IPS-11a (cell line): ENCODE measurements around the gene STARD5.
"Not testable (repeated sequence)": the region's sequence is repeated elsewhere in the genome, so short reads cannot be mapped to it uniquely, and the experiment has no call there.

ENCODE experiments used
- H3K4me3 ChIP-seq: one replicate; pipeline ENCODE4 v1.5.1; 2013; ENCODE audit warnings: low read depth, low read length, control low read depth

Gene STARD5

DNA sequence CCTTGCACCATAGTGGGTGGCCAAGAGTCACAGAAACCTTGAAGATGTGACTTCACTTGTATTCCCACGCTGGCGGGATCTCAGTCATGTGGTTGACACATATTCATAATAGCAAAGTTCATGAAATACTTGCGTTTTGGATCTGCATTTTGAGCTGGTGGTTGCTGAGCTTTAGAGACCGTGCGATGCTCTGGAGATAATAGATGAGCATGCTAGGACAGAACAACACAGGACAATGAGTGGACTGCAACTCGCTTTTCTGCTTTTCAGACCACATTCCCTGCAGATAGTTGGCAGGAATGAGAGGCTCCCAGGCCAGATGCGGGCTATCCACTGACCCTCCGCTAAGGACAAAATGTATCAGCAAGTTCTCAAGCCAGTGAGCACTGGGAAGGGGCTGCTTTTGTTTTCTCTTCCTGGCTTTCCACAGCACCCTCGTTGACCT is 13.8 kb upstream of the STARD5 start:
- H3K4me3 ChIP-seq, result no peak overlapping the region

DNA sequence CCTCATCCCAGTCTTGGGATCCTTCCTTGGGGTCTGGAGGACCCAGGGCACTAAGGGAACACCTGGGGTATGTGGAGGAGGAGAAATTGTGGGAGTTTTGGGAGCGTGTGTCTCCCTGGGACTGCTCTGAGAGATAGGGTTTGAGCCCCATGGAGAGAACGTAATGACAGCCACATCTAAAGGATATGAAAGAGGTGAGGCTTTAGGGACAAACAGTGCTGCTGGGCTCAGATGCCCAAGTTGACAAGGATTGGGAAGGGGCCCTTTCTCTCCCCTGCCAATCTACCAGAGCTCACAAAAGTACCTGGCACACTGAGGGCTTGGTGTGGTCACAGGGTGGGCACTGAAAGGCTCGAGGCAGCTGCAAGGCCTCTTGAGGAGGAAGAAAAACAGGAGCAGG is 13.3 kb upstream of the STARD5 start:
- H3K4me3 ChIP-seq, result no peak overlapping the region

DNA sequence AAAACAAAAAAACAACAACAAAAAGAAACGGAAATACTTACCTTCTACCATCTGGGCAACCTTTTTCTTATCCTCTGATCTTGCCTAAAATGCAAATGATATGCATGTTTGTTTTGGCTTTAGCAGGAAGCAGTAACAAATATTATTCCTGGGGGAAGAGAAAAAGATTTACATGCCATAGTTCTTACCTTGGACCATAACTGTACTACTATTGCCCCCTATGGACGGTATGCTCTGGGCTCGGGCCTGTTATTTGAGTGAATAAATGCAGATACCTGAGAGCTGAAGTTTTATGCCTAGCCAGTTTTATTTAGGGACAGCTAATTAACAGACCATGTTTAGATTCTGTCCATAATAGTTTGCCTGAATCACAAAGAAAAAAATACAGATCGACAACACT is 12.6 kb upstream of the STARD5 start:
- H3K4me3 ChIP-seq, result no peak overlapping the region

DNA sequence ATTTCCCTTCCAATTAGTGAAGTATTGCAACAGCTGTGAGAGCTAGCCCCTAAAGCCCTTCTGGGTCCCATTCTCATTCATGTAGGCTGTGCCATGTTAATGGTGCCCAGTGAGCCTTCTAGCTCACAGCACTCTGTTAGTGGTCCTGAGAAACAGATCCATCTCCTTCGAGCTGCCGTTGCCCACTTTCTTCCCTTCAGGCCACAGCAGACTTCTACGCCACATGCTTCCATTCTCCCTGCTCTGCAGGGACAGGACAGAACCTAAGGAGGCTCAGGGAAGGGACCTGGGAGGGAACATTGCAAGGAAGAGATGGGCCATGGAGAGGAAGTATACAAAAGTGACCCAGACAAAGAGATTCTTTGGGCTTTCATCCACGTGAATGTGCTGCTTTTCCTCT is 11.7 kb upstream of the STARD5 start:
- H3K4me3 ChIP-seq, result no peak overlapping the region

DNA sequence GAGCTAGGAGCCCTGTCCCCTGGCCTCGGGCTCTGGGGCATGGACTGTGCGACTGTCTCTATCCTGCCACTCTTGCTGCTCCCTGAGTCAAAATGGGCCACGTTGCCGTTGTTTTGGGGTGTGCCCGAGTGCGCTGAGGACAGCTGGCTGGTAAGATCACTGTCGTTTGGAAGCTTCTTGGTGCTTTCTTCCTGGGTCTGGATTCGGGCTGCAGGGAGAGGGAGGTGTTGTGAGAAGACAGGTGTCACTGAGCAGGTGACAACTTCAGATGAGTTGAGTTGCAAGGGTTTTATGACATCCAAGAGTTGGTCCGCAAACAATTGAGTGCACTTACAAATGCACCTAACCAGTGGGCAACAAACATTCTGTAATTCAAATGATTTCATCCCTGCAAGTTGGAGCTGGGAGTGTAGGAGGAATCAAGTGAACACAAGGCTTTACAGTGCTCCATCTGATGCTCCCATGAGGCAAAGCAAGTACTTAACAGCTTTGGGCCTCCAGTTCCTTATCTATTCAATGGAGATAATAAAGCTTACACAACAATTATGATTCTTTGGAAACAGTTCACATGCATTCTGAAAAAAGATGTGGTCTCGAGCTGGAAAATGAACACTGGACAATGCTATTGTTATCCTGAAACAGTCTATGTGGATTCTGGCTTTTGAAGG is 11.0 kb upstream of the STARD5 start:
- no peak overlapping the region for H3K4me3 ChIP-seq

DNA sequence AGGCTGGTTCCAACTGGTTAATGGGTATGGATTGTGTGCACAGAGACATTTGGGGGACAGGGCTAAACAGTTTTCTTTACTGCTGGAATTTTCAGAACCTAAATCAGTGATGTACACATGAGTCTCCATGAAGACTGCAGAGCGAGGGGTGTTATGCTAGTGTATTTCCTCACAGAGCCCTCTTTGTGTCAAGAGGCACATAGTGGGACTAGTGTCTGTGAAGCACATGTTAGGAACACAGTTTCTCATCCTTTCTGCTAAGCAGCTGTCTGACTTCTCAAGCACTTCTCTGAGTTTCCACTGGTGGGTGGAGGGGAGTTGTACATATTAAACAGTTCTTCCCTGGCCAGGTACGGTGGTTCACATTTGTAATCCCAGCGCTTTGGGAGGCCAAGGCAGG is 9.4 kb upstream of the STARD5 start:
- no peak overlapping the region for H3K4me3 ChIP-seq

DNA sequence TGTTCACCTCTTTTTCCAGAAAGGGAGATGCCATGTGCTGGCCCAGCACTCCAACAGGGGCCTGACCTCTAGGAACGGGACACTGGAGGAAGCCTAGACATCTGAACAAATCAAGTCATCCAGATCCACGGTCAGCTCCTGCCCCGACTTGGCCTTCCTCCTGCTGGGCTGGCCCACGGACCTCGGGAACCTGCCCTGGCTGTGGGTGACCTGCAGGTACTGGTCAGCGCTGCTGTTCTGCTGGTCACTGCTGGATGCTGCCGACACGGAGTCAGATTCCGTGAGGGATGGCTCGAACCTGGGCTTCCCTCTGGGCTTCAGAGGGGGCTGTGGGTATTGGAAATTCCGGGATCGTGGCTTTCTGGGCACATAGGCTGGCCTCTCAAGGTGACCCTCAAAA is 8.4 kb upstream of the STARD5 start:
- H3K4me3 ChIP-seq, result no peak overlapping the region

DNA sequence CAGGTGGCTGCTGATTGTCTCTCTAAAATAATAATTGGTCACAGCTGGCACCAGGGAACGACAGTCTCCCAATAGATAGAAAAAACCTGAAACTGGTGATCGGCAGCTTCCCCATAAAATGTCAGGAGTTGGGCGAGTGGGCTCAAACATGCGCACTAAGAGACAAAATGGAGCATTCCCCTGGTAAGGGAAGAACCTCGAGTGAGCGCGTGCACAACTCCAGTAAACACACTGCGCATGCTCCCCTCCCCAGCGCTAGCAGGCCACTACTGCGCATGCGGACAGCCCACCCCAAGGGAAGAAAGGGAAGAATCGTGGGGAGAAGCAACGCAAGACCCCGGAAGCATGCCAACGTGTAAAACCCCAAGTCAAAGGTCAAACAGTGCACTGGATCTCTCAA is 7.7 kb upstream of the STARD5 start:
- no peak overlapping the region for H3K4me3 ChIP-seq

DNA sequence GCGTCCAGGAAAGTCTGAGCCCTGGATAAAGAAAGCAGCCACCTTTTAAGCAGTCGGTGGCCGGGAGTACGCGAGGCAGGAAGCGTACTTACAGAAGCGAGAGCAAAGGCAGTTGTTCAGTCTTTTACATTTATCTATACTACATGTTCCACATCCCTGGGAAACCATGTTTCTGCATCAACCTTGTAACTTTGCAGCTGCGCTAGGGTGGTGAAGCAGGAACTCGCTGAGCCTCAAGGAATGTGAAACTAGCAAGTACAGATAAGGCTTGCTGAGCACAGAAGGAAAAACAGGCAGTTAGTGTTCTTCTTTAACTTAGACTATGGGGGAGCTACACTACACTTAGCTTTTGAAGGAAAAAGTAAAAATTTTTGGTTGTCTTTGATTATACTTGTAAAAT is 7.2 kb upstream of the STARD5 start:
- H3K4me3 ChIP-seq, result not testable (repeated sequence)

DNA sequence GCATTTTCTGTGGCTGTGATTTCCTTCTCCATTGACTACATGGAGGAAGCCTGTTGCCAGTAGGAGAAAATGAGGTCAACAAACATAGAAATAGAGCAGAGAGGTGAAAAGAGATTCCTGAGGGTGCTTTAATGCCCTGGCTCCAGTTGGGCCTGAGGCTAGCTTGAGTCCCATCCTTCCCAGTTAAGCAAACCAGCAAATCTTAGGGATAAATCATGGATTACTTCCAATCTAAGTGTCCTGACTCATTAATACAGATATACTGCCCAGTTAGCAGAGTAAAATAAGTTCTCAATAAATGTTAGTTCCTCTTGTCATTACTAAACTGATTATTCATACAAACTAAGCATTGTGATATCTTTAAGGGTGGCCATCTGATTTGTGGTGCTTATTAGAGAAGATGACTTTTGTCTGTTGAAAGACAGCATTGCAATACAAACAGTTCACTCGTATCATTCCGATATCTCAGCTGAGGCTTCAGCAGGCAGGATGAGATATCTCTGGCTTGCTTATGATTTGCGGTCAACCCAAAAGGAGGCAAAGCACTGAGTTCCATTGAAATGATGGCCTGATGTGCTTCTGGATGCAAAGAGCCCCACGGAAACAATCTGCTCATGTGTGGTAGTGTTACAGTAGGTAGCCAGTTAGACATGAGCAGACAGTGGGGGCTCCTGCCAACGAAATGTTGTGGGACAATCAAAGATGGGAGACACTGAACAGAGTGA is 6.6 kb upstream of the STARD5 start:
- H3K4me3 ChIP-seq, result no peak overlapping the region

DNA sequence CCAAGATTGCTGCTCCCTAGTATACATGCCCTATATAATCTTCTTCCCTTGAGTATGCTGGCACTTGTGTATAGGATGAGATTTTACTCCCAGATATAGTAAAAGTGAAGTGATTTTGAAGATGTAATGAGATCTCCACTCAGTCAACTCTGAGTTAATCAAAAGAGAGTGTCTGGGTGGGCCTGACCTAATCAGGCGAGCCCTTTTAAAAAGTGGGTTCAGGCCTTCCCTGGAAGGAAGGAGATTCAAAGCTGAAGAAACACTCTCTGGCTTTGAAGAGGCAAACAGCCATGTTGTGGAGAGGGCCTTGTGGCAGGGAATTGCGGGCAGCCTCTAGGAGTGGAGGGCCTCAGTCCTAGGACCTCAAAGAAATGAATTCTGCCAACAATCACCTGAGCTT is 5.5 kb upstream of the STARD5 start:
- no peak overlapping the region for H3K4me3 ChIP-seq

DNA sequence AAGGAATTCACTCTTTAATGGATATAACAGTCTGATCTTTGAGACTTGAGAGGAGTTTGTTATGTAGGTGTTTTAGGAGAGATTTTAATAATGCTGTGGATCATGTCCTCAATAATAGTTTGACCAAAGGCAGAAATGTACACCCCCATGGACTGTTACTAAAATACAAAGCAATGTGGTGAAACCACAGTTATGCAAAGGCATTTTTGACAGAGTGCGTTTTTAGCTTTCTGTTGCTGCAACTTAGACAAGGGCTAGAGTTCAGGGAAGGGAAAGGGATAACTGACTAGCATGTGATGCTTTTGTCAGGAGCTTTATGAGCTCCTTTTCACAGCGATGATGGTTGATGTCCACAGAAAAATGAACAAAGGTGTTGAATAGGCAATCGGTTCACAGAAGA is 3.6 kb upstream of the STARD5 start:
- H3K4me3 ChIP-seq, result no peak overlapping the region

DNA sequence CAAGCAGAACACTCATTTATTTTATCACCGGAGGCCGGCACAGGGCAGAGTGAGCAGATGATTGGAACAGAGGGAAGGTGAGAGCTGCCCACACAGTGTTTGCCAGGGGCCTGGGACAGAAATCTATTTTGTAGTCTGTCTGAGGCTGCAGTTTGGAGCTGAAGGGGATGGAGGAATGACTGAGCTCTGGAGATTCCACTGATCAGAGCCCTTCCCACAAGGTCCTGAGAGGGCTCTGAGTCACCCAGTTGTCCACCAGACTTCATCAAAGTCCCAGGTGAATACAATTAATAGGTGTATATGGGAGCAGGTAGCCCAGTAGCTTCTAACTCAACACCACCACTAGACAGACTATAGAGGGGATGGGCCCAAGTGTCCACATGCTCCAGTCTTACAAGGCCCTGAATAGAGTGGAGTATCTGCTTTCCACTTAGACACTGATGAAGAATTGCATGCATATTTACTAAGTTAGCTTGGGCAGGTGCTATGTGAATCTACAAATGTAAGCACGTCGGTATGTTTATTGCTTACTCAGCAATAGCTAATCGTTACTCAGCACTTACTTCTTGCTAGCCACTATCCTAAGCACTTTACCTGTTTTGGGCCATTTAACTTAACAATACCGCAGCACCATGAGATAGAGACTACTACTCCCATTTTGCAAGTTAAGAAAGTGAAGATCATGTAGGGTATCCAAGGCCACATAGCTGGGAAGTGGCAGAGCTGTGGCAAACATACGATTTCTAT is 2.7 kb upstream of the STARD5 start:
- H3K4me3 ChIP-seq, result no peak overlapping the region

DNA sequence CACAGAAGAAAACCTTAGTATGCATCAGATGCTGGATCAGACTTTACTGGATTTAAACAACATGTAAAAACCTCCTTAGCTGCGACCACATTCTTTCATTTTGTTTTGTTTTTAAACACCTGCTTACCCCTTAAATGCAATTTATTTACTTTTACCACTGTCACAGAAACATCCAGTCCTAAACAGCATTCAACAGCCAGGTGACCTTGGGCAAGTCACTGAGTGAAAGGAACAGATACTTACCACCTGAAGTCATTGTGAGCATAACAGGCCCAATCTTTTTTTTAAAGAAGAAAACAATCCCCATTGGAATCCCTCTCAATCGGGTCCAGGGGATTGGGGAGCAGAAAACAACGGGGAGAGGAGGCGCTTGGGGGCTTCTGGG is 390 bp downstream of the STARD5 start:
- peak overlapping the region; percentile 74 for H3K4me3 ChIP-seq

DNA sequence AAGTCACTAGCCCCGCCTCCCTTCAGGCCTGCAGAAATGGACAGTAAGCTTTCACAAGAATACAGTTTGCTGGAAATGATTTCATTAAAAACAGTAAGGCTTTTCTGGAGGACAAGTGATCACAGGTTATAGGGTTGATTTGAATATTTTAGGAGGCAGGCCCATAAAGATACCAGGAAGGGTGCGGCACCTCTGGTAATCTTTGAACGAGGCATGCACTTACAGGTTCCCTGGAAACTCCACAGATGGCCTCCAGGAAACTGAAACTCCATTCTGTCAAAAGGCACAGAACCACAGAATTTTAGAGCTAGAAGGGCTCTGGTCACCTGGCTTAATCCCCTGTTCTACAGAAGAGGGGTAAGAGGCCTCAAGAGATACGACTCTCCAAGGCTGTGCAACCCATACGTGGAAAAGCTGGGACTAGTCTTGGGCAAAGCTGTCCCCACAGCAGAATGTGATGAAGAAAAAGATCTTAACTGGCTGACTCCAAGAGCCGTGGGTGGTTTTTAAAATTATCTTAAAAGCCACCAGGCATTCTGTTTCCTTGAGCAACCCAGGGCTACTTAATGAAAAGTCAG is 1.2 kb downstream of the STARD5 start:
- H3K4me3 ChIP-seq, result no peak overlapping the region

DNA sequence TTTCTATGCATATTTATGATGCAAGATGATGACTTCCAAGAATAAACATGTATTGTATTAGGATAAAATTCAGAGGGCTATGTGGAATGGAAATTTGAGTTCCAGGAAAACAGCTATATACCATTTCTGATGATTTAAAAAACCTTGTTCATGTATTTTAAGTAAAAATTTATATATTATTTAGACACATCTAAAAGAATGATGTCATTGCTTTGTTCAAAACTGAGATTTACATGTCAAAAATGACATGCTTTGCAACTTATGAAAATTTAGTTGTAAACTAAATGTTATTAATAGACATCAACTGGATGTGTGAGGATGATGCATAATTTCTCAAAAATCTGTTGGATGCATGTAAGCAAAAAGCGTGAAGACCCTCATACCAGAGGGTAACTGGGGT is 2.3 kb downstream of the STARD5 start:
- H3K4me3 ChIP-seq, result no peak overlapping the region

DNA sequence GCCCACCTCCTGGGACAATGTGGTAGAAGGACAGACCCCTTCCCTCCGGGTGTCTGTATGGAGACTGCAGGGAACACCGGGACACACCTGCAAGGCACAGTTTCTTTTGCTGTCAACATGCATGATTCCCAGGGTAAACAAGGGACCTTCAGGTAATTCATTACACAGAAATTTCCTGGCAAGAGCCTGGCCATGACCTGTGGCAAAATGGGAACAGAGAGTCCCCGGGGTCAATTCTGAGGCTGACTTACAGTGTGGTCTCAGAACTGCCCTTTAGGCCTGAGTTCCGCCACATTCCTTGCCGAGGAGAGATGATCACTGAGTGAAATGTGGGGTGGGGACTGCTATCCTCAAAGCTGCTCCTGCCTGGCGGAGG is 6.3 kb downstream of the STARD5 start:
- no peak overlapping the region for H3K4me3 ChIP-seq

DNA sequence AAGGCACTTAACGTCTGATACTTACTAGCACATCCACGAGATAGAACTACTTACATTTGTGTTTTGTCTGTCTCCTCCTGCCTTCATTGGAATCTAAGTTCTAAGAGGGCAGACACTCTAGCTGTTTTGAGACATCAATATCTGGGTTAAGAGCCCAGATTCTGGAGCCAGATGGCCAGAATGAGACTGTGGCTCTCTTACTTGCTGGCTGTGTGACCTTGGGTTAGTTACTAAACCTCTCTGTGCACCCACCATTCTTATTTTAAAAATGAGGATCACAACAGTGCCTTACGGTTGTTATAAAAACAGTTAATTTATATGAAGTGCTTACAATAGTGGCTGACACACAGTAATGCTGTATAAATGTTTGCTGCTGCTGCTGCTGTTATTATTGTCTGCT is 7.7 kb downstream of the STARD5 start:
- H3K4me3 ChIP-seq, result no peak overlapping the region

DNA sequence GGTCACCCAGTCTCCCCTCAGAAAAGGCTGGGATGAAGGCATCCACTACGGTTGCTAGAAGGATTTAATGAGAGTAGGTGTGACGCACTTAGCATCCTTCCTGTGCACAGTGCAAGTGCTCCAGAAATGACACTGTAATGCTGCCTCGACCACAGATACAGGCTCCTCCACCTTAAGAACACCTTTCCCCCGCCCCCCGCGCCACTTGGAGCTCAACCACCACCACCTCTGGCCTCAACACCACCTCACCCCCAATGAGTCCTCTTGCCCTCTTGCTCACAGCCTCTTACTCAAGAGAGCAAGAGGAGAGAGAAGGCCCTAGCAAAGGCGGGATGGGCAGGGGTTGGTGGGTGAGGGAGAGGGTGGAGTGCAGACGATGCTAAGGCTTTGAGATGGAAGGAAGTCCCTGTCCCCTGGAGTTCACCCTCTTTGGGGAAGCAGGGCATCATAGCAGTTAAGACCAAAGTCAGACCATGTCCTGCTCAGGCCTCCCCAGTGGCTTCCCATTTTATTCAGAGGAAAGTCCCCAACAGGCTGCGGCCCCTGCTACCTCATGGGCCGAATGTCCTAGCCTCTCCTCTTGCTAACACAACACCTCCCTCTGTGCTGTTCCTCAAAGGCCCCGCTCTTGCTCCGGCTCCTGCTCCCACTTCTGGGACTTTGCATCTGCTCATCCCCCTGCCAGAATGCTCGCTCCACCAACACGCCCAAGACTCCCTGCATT is 8.3 kb downstream of the STARD5 start:
- no peak overlapping the region for H3K4me3 ChIP-seq

DNA sequence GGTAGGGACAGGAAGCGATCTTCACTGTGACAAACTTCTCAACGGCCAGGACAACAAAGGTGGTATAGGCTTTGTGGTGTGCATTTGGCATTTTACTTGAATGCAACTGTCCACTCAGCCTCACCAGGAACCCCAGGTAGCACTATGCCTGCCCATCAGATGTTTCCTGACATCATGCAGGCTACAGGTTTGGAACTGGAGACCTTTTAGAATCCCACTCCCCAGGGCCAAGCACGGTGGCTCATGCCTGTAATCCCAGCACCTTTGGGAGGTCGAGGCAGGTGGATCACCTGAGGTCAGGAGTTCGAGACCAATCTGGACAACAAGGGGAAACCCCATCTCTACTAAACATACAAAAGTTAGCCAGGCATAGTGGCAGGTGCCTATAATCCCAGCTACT is 9.6 kb downstream of the STARD5 start:
- no peak overlapping the region for H3K4me3 ChIP-seq

DNA sequence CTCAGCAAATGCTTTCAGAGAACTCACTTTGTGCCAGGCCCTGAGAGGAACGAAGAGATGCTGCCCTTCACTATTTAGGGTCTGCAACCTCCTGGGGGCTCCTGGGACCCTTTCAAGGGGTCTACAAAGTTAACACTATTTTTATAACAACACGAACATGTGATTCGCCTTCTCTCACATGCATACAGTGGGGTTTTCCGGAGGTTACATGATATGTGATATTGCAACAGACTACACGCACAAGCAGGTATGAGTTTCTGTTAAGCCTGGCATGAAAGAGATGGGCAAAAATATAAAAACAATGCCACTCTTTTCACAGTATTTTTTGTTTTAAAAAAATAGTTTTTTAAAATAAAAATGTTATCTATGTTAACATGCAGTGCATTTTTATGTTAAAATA is 10.3 kb downstream of the STARD5 start:
- H3K4me3 ChIP-seq, result no peak overlapping the region
